NOMO-1 (cell line): ENCODE measurements around the gene PLK3.

Source experiments
- DNase-seq, 2 experiments: peaks; one replicate each; lab custom pipeline; 2025; ENCODE audit not compliant: unreplicated experiment in 2 of 2; lab: John Stamatoyannopoulos, UW

The PLK3 gene

GRCh38 chr1:44849575-44850132 is 49.5 kb downstream of the PLK3 start:
- no peak for DNase-seq

DNA sequence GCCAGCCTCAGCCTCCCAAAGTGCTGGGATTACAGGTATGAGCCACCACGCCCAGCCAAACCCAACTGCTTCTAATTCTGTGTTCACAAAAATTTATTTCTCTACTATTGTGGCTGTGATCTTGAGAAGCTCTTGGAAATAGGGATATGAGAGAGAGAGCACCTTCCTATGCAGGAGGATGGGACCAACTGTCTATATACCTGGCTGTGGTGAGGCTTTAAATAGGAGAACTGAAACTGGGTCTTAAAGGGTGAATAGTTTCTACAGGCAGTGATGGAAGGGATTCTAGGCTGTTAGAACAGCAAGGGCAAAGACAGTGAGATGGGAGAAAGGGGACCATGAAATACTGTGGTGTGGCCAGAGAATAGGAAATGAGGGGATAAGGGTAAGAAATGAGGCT is 51.1 kb downstream of the PLK3 start:
- no peak for DNase-seq

DNA sequence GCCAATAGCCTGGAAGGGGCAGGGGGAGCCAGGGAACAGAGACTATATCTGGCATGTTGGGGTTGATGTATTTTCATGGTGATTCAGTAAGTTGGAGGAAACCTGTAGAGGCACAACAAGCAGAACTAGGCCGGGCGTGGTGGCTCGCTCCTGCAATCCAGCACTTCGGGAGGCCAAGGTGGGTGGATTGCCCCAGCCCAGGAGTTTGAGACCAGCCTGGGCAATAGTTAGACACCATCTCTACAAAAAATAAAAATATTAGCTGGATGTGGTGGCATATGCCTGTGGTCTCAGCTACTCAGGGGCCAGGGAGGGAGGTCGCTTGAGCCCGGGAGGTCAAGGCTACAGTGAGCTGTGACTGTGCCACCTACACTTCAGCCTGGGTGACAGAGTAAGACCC is 53.0 kb downstream of the PLK3 start:
- no peak for DNase-seq

GRCh38 chr1:44854970-44855369 is 54.8 kb downstream of the PLK3 start:
- no peak for DNase-seq
